HG03175 (cell line): Measurements from ENCODE around the gene ADRA1B.
A peak's percentile ranks its signal among the peaks of the same experiment; 100 is the strongest.
"Not testable (repeated sequence)": the region's sequence is repeated elsewhere in the genome, so short reads cannot be mapped to it uniquely, and the experiment has no call there.

Experiments used
- ATAC-seq: cut with Tn5 transposase; IDR thresholded peaks from one replicate; pipeline ENCODE4 v1.9.1; 2021; ENCODE audit warnings: mild to moderate bottlenecking, moderate library complexity; ENCODE audit not compliant: unreplicated experiment

Gene ADRA1B

DNA sequence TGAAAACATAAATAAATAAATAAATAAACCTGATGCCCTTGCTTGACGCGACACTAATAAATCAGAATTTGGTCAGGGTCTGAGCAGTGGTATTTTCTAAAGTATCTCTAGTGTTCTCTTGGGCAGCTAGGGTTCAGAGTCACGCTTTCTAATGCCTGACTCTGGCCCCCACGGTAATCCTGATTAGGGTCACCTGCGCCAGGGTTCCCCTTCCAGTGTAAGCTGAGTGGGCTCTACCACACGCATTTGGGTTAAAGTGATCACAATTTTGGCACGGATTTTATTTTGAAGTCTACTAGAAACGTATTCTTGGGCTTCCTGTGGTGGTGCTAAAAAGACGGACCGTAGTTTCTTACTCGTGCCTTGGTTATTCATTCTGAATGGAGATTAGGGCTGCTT, 93.3 kb downstream of the ADRA1B start:
- ATAC-seq, result peak; percentile 13

DNA sequence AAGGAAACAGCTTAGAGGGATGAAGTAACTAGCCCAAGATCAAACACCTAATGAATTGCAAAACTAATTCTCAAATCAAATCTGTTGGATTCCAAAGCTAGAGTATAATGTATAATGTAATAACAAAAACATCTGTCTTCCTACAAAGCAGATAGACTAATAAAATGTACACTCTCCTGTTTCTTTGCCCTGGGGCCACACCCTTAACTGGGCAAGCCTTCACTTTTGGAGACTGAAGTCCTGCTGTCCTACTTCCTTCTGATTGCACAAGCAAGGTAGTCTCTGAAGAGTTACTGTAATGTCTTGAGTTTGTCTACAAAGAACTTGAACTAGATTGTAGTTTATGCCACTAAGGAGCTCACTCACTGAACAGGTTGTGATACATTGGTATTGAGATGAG, 95.2 kb downstream of the ADRA1B start:
- no peak for ATAC-seq

DNA sequence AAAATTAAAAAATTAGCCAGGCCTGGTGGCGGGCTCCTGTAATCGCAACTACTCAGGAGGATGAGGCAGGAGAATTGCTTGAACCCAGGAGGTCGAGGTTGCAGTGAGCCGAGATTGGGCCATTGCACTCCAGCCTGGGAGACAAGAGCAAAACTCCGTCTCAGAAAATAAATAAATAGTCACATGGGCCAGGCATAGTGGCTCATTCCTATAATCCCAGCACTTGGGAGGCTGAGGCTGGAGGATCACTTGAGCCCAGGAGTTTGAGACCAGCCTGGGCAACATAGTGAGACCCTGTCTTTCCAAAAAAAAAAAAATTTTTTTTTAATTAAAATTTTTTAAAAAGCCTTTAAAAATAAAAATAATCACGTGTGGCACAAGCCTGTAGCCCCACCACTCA, 97.9 kb downstream of the ADRA1B start:
- not testable (repeated sequence) for ATAC-seq

DNA sequence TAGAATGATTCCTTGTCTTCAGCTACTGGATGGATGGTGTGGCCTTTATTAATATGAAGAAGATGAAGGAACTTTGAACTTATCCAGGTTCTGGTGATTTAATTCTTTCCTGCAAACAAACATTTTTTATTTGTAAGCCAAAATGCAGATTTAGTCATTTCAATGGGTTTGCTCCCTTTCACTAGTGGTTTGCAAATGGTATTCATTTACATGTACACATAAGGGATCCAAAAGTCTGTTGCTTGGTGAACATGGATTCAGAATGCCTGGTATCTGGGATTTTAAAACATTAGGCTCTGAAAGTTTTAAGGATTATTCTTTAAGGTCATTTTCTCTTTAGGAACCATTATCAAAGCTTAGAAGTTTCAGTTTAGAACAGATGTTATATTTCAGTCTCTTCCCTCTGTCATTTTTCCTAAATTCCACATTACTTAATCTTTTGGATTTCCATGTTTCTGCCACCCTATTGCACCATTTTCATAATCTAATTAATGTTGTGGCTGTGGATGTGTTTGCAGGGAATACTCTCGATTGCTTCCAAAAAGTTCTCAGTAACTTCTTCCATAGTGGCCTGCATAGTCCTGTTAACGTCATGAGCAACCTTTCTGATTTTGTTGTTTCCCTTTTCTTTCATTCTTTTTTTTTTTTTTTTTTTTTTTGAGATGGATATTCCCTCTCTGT, 102.8 kb downstream of the ADRA1B start:
- no peak for ATAC-seq

DNA sequence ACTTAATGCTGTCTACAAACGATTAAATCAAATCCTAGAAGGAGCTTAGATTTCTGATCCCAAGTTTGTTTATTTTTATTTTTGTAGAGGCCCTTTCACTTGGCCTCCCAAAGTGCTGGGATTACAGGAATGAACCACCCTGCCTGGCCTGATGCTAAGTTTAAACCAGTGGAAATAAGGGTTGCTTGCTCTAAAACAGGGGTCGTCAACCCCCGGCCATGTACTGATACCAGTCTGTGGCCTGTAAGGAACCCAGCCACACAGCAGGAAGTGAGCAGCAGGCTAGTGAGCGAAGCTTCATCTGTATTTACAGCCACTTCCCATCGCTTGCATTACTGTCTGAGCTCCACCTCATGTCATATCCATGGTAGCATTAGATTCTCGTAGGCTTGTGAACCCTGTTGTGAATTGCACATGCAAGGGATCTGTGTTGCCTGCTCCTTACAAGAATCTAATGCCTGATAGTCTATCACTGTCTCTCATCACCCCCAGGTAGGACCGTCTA, 104.0 kb downstream of the ADRA1B start:
- ATAC-seq, result no peak

DNA sequence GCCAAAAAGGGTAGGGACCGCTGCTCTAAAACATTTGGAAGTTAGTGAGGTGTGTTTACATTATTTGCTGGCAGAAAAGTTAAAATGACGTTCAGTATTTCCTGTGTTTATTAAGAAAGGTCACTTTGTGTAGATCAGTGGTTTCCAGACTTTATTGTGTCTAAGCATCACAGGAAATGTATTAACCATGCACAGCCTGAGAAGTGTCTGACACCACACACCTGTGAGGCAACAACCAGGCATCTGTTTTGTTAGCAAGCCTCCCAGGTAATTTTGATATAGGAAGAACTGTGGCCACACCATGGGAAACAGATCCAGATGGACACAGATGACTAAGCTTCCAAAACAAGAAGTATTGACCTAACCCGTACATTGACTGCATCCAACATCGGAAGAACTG, 104.7 kb downstream of the ADRA1B start:
- ATAC-seq, result no peak

DNA sequence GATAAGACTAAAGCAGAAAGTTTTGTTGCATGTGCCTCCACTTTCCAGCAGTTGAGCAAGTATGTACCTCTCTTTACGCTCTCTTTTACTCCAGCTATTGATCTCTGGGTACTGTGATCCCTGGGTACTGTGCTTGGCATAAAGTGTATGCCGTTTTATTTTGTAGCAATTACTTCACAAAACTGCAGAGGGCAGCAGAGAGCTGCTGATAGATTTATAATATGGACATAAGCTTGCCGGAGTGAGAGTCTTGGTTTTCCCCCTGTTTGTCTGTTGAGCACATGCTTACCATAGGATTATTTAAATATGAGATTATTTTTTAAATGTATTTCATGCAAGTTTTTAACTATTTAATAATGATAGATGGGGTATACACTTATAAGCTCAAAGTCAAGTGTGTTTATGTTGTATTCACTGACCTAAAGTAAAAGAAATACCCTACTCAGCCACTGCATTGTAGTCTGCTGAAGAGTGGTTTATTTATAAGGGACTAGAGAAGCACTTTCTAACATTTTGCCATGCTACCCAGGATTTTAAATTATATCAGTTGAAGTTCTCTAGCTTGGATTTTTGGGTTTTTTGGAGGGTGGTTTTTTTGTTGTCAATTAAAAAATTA, 105.7 kb downstream of the ADRA1B start:
- peak; percentile 95 for ATAC-seq
